Loucy (cell line): ENCODE results near the gene SIK2.

Experiments
- H2AFZ ChIP-seq: fragments of 200-600 bp; sonication (generic); 2 replicates; pipeline ENCODE4 v1.6.0; 2016; ENCODE audit warnings: antibody characterized with exemption, mild to moderate bottlenecking, low read length, moderate library complexity
- H3F3A ChIP-seq: fragments of 200-600 bp; 2 replicates; pipeline ENCODE4 v1.6.0; 2016; ENCODE audit warnings: antibody characterized with exemption, low read depth, mild to moderate bottlenecking
- H3K27me3 ChIP-seq: fragments of 200-600 bp; sonication (generic); 2 replicates; pipeline ENCODE4 v1.6.1; 2014; ENCODE audit warnings: low read length, mild to moderate bottlenecking; ENCODE audit not compliant: insufficient read depth, poor library complexity, severe bottlenecking
- H3K36me3 ChIP-seq: fragments of 200-600 bp; sonication (generic); 2 replicates; pipeline ENCODE4 v1.6.1; 2016; ENCODE audit warnings: low read length; ENCODE audit not compliant: insufficient read depth
- H3K4me1 ChIP-seq: fragments of 200-600 bp; sonication (generic); 2 replicates; pipeline ENCODE4 v1.5.1; 2014; ENCODE audit warnings: low read length, mild to moderate bottlenecking; ENCODE audit not compliant: insufficient read depth, poor library complexity, severe bottlenecking
- H3K4me2 ChIP-seq: fragments of 200-600 bp; sonication (generic); 2 replicates; pipeline ENCODE4 v1.6.0; 2014; ENCODE audit warnings: antibody characterized with exemption, low read length, low read depth, mild to moderate bottlenecking; ENCODE audit not compliant: poor library complexity, severe bottlenecking
- H3K4me3 ChIP-seq: fragments of 200-600 bp; sonication (generic); 2 replicates; pipeline ENCODE4 v1.5.1; 2014; ENCODE audit warnings: low read length, mild to moderate bottlenecking, mixed read lengths; ENCODE audit not compliant: poor library complexity, severe bottlenecking
- H3K79me2 ChIP-seq: fragments of 200-600 bp; sonication (generic); 2 replicates; pipeline ENCODE4 v1.6.1; 2014; ENCODE audit warnings: low read length; ENCODE audit not compliant: insufficient read depth
- H3K9ac ChIP-seq: fragments of 200-600 bp; sonication (generic); 2 replicates; pipeline ENCODE4 v1.6.0; 2014; ENCODE audit warnings: mild to moderate bottlenecking, low read depth, low read length, moderate library complexity; ENCODE audit not compliant: poor library complexity, severe bottlenecking
- H3K9me2 ChIP-seq: fragments of 200-600 bp; sonication (generic); replicated peaks from 2 replicates; pipeline ENCODE4 v1.6.1; 2016; ENCODE audit warnings: low read depth, low read length, mixed read lengths
- H3K9me3 ChIP-seq: fragments of 200-600 bp; sonication (generic); 2 replicates; pipeline ENCODE4 v1.6.1; 2014; ENCODE audit warnings: mild to moderate bottlenecking, antibody characterized with exemption, low read length, low read depth; ENCODE audit not compliant: insufficient read depth
- H4K20me1 ChIP-seq: fragments of 200-600 bp; sonication (generic); 2 replicates; pipeline ENCODE4 v1.6.0; 2014; ENCODE audit warnings: antibody characterized with exemption, low read length, mild to moderate bottlenecking; ENCODE audit not compliant: insufficient read depth, poor library complexity, severe bottlenecking
- CTCF ChIP-seq: fragments of 200-600 bp; sonication (generic); conservative IDR thresholded peaks from 2 replicates; pipeline ENCODE4 v1.5.1; 2014; ENCODE audit warnings: mild to moderate bottlenecking, antibody characterized with exemption, low read length
- EZH2phosphoT487 ChIP-seq: fragments of 200-600 bp; IDR thresholded peaks from 2 replicates; pipeline ENCODE4 v1.6.1; 2018; ENCODE audit warnings: antibody characterized with exemption, mild to moderate bottlenecking, moderate library complexity, borderline replicate concordance

Gene SIK2

GRCh38 chr11:111718436-111718835, 116.2 kb downstream of the SIK2 start:
- H2AFZ ChIP-seq, result no peak overlapping the region
- H4K20me1 ChIP-seq, result no peaks in the 10 kb centered on the region
- no peaks in the 10 kb centered on the region for H3F3A ChIP-seq
- H3K4me2 ChIP-seq, result no peak overlapping the region
- H3K79me2 ChIP-seq, result no peaks in the 10 kb centered on the region
- TF ChIP-seq CTCF, result no peak
- TF ChIP-seq EZH2phosphoT487, result no peak
- H3K9ac ChIP-seq, result no peak overlapping the region
- H3K27me3 ChIP-seq, result no peaks in the 10 kb centered on the region
- peaks cover 47% of the 10 kb centered on the region for H3K36me3 ChIP-seq
- no peaks in the 10 kb centered on the region for H3K9me2 ChIP-seq
- no peaks in the 10 kb centered on the region for H3K9me3 ChIP-seq
- H3K4me1 ChIP-seq, result peaks cover 6% of the 10 kb centered on the region
- no peak overlapping the region for H3K4me3 ChIP-seq

GRCh38 chr11:111718859-111719258, 116.6 kb downstream of the SIK2 start:
- H3K4me1 ChIP-seq, result peaks cover 5% of the 10 kb centered on the region
- TF ChIP-seq EZH2phosphoT487 (no peak), CTCF (no peak)
- H3K4me2 ChIP-seq, result no peak overlapping the region
- no peaks in the 10 kb centered on the region for H3K9me3 ChIP-seq
- H4K20me1 ChIP-seq, result no peaks in the 10 kb centered on the region
- no peaks in the 10 kb centered on the region for H3K27me3 ChIP-seq
- H3K9ac ChIP-seq, result no peak overlapping the region
- peaks cover 48% of the 10 kb centered on the region for H3K36me3 ChIP-seq
- H2AFZ ChIP-seq, result no peak overlapping the region
- H3K79me2 ChIP-seq, result no peaks in the 10 kb centered on the region
- no peaks in the 10 kb centered on the region for H3K9me2 ChIP-seq
- no peak overlapping the region for H3K4me3 ChIP-seq
- no peaks in the 10 kb centered on the region for H3F3A ChIP-seq

- no peaks in the 10 kb centered on the region for H3K9me2 ChIP-seq
Measured at GRCh38 chr11:111719379-111719778, 117.1 kb downstream of the SIK2 start.

More at GRCh38 chr11:111719379-111719778, 117.1 kb downstream of the SIK2 start:
- Histone ChIP-seq H3K9ac (no peak overlapping the region), H3K4me2 (no peak overlapping the region), H2AFZ (no peak overlapping the region), H3K36me3 (peaks cover 51% of the 10 kb centered on the region), H3K79me2 (no peaks in the 10 kb centered on the region), H4K20me1 (no peaks in the 10 kb centered on the region), H3K4me1 (peaks cover 5% of the 10 kb centered on the region), H3K9me3 (no peaks in the 10 kb centered on the region), H3K4me3 (no peak overlapping the region), H3K27me3 (no peaks in the 10 kb centered on the region), H3F3A (no peaks in the 10 kb centered on the region)
- no peak for TF ChIP-seq CTCF
- TF ChIP-seq EZH2phosphoT487, result no peak
